Right lobe of liver (tissue), 4 donors: ENCODE results near the gene NATD1.

Experiments
- CTCF ChIP-seq, 4 donors: fragments of 200-600 bp in 3 of 4; fragments of 450-650 bp in 1 of 4; IDR thresholded peaks; one replicate each; pipeline versions ENCODE4 v1.5.1 to v1.8.0; 2016 to 2022; ENCODE audit warnings: antibody characterized with exemption in 4 of 4, mild to moderate bottlenecking in 2 of 4
- POLR2A ChIP-seq: fragments of 450-650 bp; IDR thresholded peaks from one replicate; pipeline ENCODE4 v1.6.1; 2017; ENCODE audit warnings: antibody characterized with exemption, mild to moderate bottlenecking
- donor health status: DM: no; HTN: no; CAD: no.
- donor health status: DM: no; HTN: no; CAD: no.
- donor health status: DM: no; HTN: yes; CAD: no.

- TF ChIP-seq CTCF (IDR thresholded peaks at IDR 0.05) = no peak
- no peak for TF ChIP-seq POLR2A
Observed at GRCh38 chr17:21292867-21293830, 39.9 kb upstream of the NATD1 start.
